Measurements from ENCODE around the gene TMEM131. TPM values are rescaled to one million over a fixed set of nuclear protein-coding genes. Genes with fewer than 3 reads are reported as not detected.
"Not testable (repeated sequence)": the region's sequence is repeated elsewhere in the genome, so short reads cannot be mapped to it uniquely, and the experiment has no call there.

TMEM131 gene
- total RNA-seq, 1 donor, result 13.5 TPM

DNA sequence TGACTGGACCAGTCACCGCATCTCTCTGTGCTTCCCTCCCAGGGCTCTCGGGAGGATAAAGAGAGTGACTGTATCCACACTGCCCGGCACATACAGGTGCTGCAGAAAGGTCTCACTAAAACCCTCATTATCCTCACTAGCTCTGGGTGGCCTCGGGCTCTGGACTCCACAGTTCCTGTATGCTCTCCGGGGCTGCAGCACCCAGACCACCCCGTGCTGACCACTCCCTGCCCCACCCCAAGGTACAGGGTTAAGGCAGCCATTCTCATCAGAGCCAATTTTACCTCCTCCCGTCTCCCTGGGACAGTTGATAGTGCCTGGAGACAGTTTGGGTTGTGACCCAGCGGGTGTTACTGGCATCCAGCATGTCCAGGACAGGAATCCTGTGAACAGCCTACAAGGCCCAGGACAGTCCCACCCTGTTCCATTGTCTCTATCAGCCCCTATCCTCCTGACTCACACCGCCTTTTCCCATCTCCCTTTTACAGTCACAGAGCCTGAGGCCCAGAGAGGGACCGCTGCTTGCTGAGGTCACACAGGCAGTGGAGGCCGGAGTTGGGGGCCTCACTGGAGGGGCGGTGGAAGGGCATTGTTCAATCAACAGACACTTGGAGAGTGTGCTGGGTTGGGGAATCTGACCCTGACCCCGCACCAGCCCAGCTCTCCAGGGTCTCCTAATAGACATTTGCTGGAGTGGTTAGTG is 280.6 kb downstream of the TMEM131 start:
- DNase-seq (ENCODE audit: low read depth in 2 of 3, low spot score in 2 of 3), result no peak

- no peak for DNase-seq (ENCODE audit: low read depth in 2 of 3, low spot score in 2 of 3)
Observed at GRCh38 chr2:97714084-97714949, 281.4 kb downstream of the TMEM131 start.

GRCh38 chr2:97713296-97714083 is 282.3 kb downstream of the TMEM131 start, which contains the start of gene ZAP70:
ZAP70 (plus strand) TSS chr2:97713576; CDS start chr2:97724037, 10,461 bp downstream.
- DNase-seq (ENCODE audit: low read depth in 2 of 3, low spot score in 2 of 3), result peak in 2 of 3 donors; percentile 44 to 46

GRCh38 chr2:97712693-97713295 is 283.0 kb downstream of the TMEM131 start:
- DNase-seq (ENCODE audit: low read depth in 2 of 3, low spot score in 2 of 3), result peak in 1 of 3 donors; percentile 22

GRCh38 chr2:97712175-97712574 is 283.6 kb downstream of the TMEM131 start:
- DNase-seq (ENCODE audit: low read depth in 2 of 3, low spot score in 2 of 3), result not testable (repeated sequence)

GRCh38 chr2:97711394-97711711 is 284.4 kb downstream of the TMEM131 start:
- DNase-seq (ENCODE audit: low read depth in 2 of 3, low spot score in 2 of 3), result no peak

DNA sequence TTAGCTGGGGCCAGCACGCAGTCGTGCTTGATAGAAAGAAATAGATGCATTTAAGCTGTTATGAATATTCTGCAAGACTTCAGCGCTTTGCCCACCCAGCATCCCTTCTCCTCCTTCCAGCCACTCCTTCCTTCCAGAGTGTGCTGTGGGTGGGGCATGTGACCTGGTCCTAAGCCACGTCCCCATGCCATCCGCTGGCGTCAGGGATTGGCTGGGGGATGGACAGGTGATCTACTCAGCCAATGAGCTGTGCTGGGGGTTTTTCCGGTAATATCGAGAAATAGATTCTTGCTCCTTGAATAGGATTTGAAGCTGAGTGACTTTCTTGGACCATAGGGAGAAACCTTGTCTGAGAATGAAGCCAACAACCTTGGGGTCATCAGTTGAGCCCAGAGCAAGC is 287.1 kb downstream of the TMEM131 start:
- DNase-seq (ENCODE audit: low read depth in 2 of 3, low spot score in 2 of 3), result no peak

- DNase-seq (ENCODE audit: low read depth in 2 of 3, low spot score in 2 of 3), result peak in 1 of 3 donors; percentile 12
Observed at GRCh38 chr2:97708048-97708380, 287.7 kb downstream of the TMEM131 start.

- DNase-seq (ENCODE audit: low read depth in 2 of 3, low spot score in 2 of 3), result no peak
Observed at GRCh38 chr2:97707362-97708047, 288.2 kb downstream of the TMEM131 start.

GRCh38 chr2:97706708-97707345 is 288.9 kb downstream of the TMEM131 start:
- no peak for DNase-seq (ENCODE audit: low read depth in 2 of 3, low spot score in 2 of 3)

Small RNA genes within 50 kb of the gene (small RNA-seq; reads per million reads assigned to genes)
- gene HMGN1P36, result not detected
- not detected for gene RNU7-96P

Other genes with a start within 250 kb of the TMEM131 start
- gene VWA3B, start 91.2 kb upstream of the TMEM131 start, total RNA-seq, result under 0.01 TPM

Measured in hematopoietic multipotent progenitor cell (in vitro differentiated cells).